ENCODE data around the gene DLGAP1. TPM values are rescaled to one million over a fixed set of nuclear protein-coding genes. Genes with fewer than 3 reads are reported as not detected.

Gene DLGAP1
- total RNA-seq, 1 donor from 2014 or later = 0.36 TPM

- Mint-ChIP-seq H3K27me3 (ENCODE audit: insufficient read depth) (no peaks in the 10 kb centered on the region), H3K9me3 (peaks cover 4% of the 10 kb centered on the region), H3K27ac (no peak overlapping the region), H3K36me3 (ENCODE audit: low read depth) (no peaks in the 10 kb centered on the region), H3K4me3 (no peak overlapping the region), H3K4me1 (ENCODE audit: low read depth) (no peaks in the 10 kb centered on the region)
- DNase-seq (ENCODE audit: low spot score) = no peak
- intact Hi-C loops (cut with micrococcal nuclease) = no loop called here
These were observed 185.1 kb downstream of the DLGAP1 start for GRCh38 chr18:4270016-4270415.

GRCh38 chr18:4267641-4268040, 187.5 kb downstream of the DLGAP1 start:
- no peak overlapping the region for H3K4me3 Mint-ChIP-seq
- peaks cover 4% of the 10 kb centered on the region for H3K9me3 Mint-ChIP-seq
- no peaks in the 10 kb centered on the region for H3K27me3 Mint-ChIP-seq (ENCODE audit: insufficient read depth)
- no peaks in the 10 kb centered on the region for H3K4me1 Mint-ChIP-seq (ENCODE audit: low read depth)
- H3K36me3 Mint-ChIP-seq (ENCODE audit: low read depth) = no peaks in the 10 kb centered on the region
- no peak overlapping the region for H3K27ac Mint-ChIP-seq
- no peak for DNase-seq (ENCODE audit: low spot score)
- intact Hi-C loops (cut with micrococcal nuclease) = no loop called here

- H3K9me3 Mint-ChIP-seq = peaks cover 4% of the 10 kb centered on the region
- no peaks in the 10 kb centered on the region for H3K4me1 Mint-ChIP-seq (ENCODE audit: low read depth)
- H3K36me3 Mint-ChIP-seq (ENCODE audit: low read depth) = no peaks in the 10 kb centered on the region
- no peaks in the 10 kb centered on the region for H3K27me3 Mint-ChIP-seq (ENCODE audit: insufficient read depth)
- no peak overlapping the region for H3K4me3 Mint-ChIP-seq
- H3K27ac Mint-ChIP-seq = no peak overlapping the region
- DNase-seq (ENCODE audit: low spot score) = no peak
- intact Hi-C loops (cut with micrococcal nuclease) = no loop called here
These were observed 190.7 kb downstream of the DLGAP1 start for GRCh38 chr18:4264347-4264791.

- no peaks in the 10 kb centered on the region for H3K4me1 Mint-ChIP-seq (ENCODE audit: low read depth)
- H3K36me3 Mint-ChIP-seq (ENCODE audit: low read depth) = no peaks in the 10 kb centered on the region
- intact Hi-C loops (cut with micrococcal nuclease) = no loop called here
- no peaks in the 10 kb centered on the region for H3K27me3 Mint-ChIP-seq (ENCODE audit: insufficient read depth)
- DNase-seq (ENCODE audit: low spot score) = no peak
- no peak overlapping the region for H3K27ac Mint-ChIP-seq
- no peak overlapping the region for H3K4me3 Mint-ChIP-seq
- H3K9me3 Mint-ChIP-seq = no peaks in the 10 kb centered on the region
These were observed 195.0 kb downstream of the DLGAP1 start for GRCh38 chr18:4260107-4260506.

- Mint-ChIP-seq H3K4me1 (ENCODE audit: low read depth) (no peaks in the 10 kb centered on the region), H3K27me3 (ENCODE audit: insufficient read depth) (no peaks in the 10 kb centered on the region), H3K4me3 (no peak overlapping the region), H3K36me3 (ENCODE audit: low read depth) (no peaks in the 10 kb centered on the region), H3K27ac (no peak overlapping the region), H3K9me3 (no peaks in the 10 kb centered on the region)
- no peak for DNase-seq (ENCODE audit: low spot score)
- intact Hi-C loops (cut with micrococcal nuclease) = no loop called here
These were observed 198.2 kb downstream of the DLGAP1 start for GRCh38 chr18:4256766-4257417.

GRCh38 chr18:4254840-4255239, 200.3 kb downstream of the DLGAP1 start:
- no peak for DNase-seq (ENCODE audit: low spot score)
- intact Hi-C loops (cut with micrococcal nuclease) = no loop called here
- Mint-ChIP-seq H3K27ac (no peak overlapping the region), H3K4me1 (ENCODE audit: low read depth) (no peaks in the 10 kb centered on the region), H3K27me3 (ENCODE audit: insufficient read depth) (no peaks in the 10 kb centered on the region), H3K9me3 (no peaks in the 10 kb centered on the region), H3K36me3 (ENCODE audit: low read depth) (no peaks in the 10 kb centered on the region), H3K4me3 (no peak overlapping the region)

- intact Hi-C loops (cut with micrococcal nuclease) = no loop called here
- no peak overlapping the region for H3K27ac Mint-ChIP-seq
- H3K9me3 Mint-ChIP-seq = peaks cover 5% of the 10 kb centered on the region
- H3K4me1 Mint-ChIP-seq (ENCODE audit: low read depth) = no peaks in the 10 kb centered on the region
- DNase-seq (ENCODE audit: low spot score) = no peak
- H3K4me3 Mint-ChIP-seq = no peak overlapping the region
- no peaks in the 10 kb centered on the region for H3K27me3 Mint-ChIP-seq (ENCODE audit: insufficient read depth)
- no peaks in the 10 kb centered on the region for H3K36me3 Mint-ChIP-seq (ENCODE audit: low read depth)
These were observed 202.3 kb downstream of the DLGAP1 start for GRCh38 chr18:4252829-4253228.

- H3K27ac Mint-ChIP-seq = no peak overlapping the region
- no peak overlapping the region for H3K4me3 Mint-ChIP-seq
- H3K4me1 Mint-ChIP-seq (ENCODE audit: low read depth) = no peaks in the 10 kb centered on the region
- DNase-seq (ENCODE audit: low spot score) = no peak
- H3K36me3 Mint-ChIP-seq (ENCODE audit: low read depth) = no peaks in the 10 kb centered on the region
- intact Hi-C loops (cut with micrococcal nuclease) = no loop called here
- H3K27me3 Mint-ChIP-seq (ENCODE audit: insufficient read depth) = no peaks in the 10 kb centered on the region
- peaks cover 5% of the 10 kb centered on the region for H3K9me3 Mint-ChIP-seq
These were observed 203.2 kb downstream of the DLGAP1 start for GRCh38 chr18:4251873-4252272.

GRCh38 chr18:4251206-4251605, 203.9 kb downstream of the DLGAP1 start:
- H3K9me3 Mint-ChIP-seq = peaks cover 5% of the 10 kb centered on the region
- intact Hi-C loops (cut with micrococcal nuclease) = no loop called here
- DNase-seq (ENCODE audit: low spot score) = no peak
- H3K4me1 Mint-ChIP-seq (ENCODE audit: low read depth) = no peaks in the 10 kb centered on the region
- H3K27ac Mint-ChIP-seq = no peak overlapping the region
- no peak overlapping the region for H3K4me3 Mint-ChIP-seq
- H3K36me3 Mint-ChIP-seq (ENCODE audit: low read depth) = no peaks in the 10 kb centered on the region
- no peaks in the 10 kb centered on the region for H3K27me3 Mint-ChIP-seq (ENCODE audit: insufficient read depth)

- no peaks in the 10 kb centered on the region for H3K27me3 Mint-ChIP-seq (ENCODE audit: insufficient read depth)
- intact Hi-C loops (cut with micrococcal nuclease) = no loop called here
- no peak overlapping the region for H3K4me3 Mint-ChIP-seq
- H3K27ac Mint-ChIP-seq = no peak overlapping the region
- DNase-seq (ENCODE audit: low spot score) = no peak
- no peaks in the 10 kb centered on the region for H3K36me3 Mint-ChIP-seq (ENCODE audit: low read depth)
- H3K9me3 Mint-ChIP-seq = peaks cover 5% of the 10 kb centered on the region
- H3K4me1 Mint-ChIP-seq (ENCODE audit: low read depth) = no peaks in the 10 kb centered on the region
These were observed 205.0 kb downstream of the DLGAP1 start for GRCh38 chr18:4250141-4250540.

GRCh38 chr18:4248686-4249085, 206.4 kb downstream of the DLGAP1 start:
- no peak for DNase-seq (ENCODE audit: low spot score)
- Mint-ChIP-seq H3K4me3 (no peak overlapping the region), H3K9me3 (peaks cover 5% of the 10 kb centered on the region), H3K27ac (no peak overlapping the region), H3K27me3 (ENCODE audit: insufficient read depth) (no peaks in the 10 kb centered on the region), H3K36me3 (ENCODE audit: low read depth) (no peaks in the 10 kb centered on the region), H3K4me1 (ENCODE audit: low read depth) (no peaks in the 10 kb centered on the region)
- intact Hi-C loops (cut with micrococcal nuclease) = no loop called here

- no peaks in the 10 kb centered on the region for H3K27me3 Mint-ChIP-seq (ENCODE audit: insufficient read depth)
These were observed 208.7 kb downstream of the DLGAP1 start for GRCh38 chr18:4246374-4246773.

GRCh38 chr18:4245456-4245855, 209.7 kb downstream of the DLGAP1 start:
- Mint-ChIP-seq H3K4me1 (ENCODE audit: low read depth) (no peaks in the 10 kb centered on the region), H3K27ac (no peak overlapping the region), H3K9me3 (peaks cover 5% of the 10 kb centered on the region), H3K36me3 (ENCODE audit: low read depth) (no peaks in the 10 kb centered on the region), H3K4me3 (no peak overlapping the region), H3K27me3 (ENCODE audit: insufficient read depth) (no peaks in the 10 kb centered on the region)
- no peak for DNase-seq (ENCODE audit: low spot score)
- intact Hi-C loops (cut with micrococcal nuclease) = no loop called here

More at GRCh38 chr18:4246374-4246773, 208.7 kb downstream of the DLGAP1 start:
- Mint-ChIP-seq H3K36me3 (ENCODE audit: low read depth) (no peaks in the 10 kb centered on the region), H3K27ac (no peak overlapping the region), H3K9me3 (peaks cover 5% of the 10 kb centered on the region), H3K4me3 (no peak overlapping the region), H3K4me1 (ENCODE audit: low read depth) (no peaks in the 10 kb centered on the region)
- intact Hi-C loops (cut with micrococcal nuclease) = no loop called here
- DNase-seq (ENCODE audit: low spot score) = no peak

Data from activated T-helper 1 cell treated with anti-CD3 and anti-CD28 coated beads, Interleukin-12 subunit alpha, Interleukin-12 subunit beta, Interleukin-2, Interleukin-4 antibody, amounts not matched to agents 30 ng/mL and 10 ng/mL and 1 ng/mL, durations not matched to agents 14 hours and 24 hours and 36 hours (primary cell).